Thyroid gland (tissue), 4 donors: ENCODE results near the gene NR2C1.

ENCODE experiments used
- CTCF ChIP-seq, 6 experiments: fragments of 200-600 bp in 3 of 6; fragments of 450-650 bp in 3 of 6; sonication (generic) in 3 of 6; IDR thresholded peaks; one replicate each; pipeline ENCODE4 v1.5.1; 2016 to 2019; ENCODE audit warnings: antibody characterized with exemption in 6 of 6, mild to moderate bottlenecking in 2 of 6, inconsistent platforms in 1 of 6, moderate library complexity in 1 of 6
- POLR2A ChIP-seq, 2 donors: fragments of 450-650 bp; IDR thresholded peaks; one replicate each; pipeline ENCODE4 v1.6.1; 2017; ENCODE audit warnings: antibody characterized with exemption in 2 of 2, mild to moderate bottlenecking in 2 of 2, moderate library complexity in 1 of 2

GRCh38 chr12:94987076-94987669 is 86.2 kb downstream of the NR2C1 start:
- TF ChIP-seq POLR2A (IDR thresholded peaks at IDR 0.05) (no peak), CTCF (IDR thresholded peaks at IDR 0.05) (no peak)
